HCT116 (cell line): Measurements from ENCODE around the gene SYCP2.

Experiments
- CTCF ChIP-seq, 3 experiments: fragments of 200-600 bp in 1 of 3; sonication (generic) in 1 of 3; IDR thresholded peaks in 2 of 3; conservative IDR thresholded peaks in 1 of 3; 2 replicates each; pipeline ENCODE4 v1.5.1; 2012 to 2017; ENCODE audit warnings: low read depth in 2 of 3, low read length in 2 of 3, antibody characterized with exemption in 1 of 3, borderline replicate concordance in 1 of 3, control low read depth in 1 of 3, mild to moderate bottlenecking in 1 of 3, mixed read lengths in 1 of 3, mixed run types in 1 of 3, moderate library complexity in 1 of 3; ENCODE audit not compliant: insufficient read depth in 1 of 3
- JUND ChIP-seq: IDR thresholded peaks from 2 replicates; pipeline ENCODE4 v1.6.1; 2012
- POLR2A ChIP-seq: IDR thresholded peaks from 2 replicates; pipeline ENCODE4 v1.7.0; 2011; ENCODE audit warnings: borderline replicate concordance; ENCODE audit not compliant: insufficient read depth, insufficient read length; ENCODE audit errors: extremely low read depth
- SIN3A ChIP-seq: IDR thresholded peaks from 2 replicates; pipeline ENCODE4 v1.6.1; 2012; ENCODE audit warnings: low read depth
- ZNF274 ChIP-seq: fragments of 200-500 bp; sonication (Bioruptor generic); IDR thresholded peaks from 2 replicates; pipeline ENCODE4 v1.6.1; 2014; ENCODE audit warnings: mild to moderate bottlenecking, low read depth, low read length, inconsistent platforms

DNA sequence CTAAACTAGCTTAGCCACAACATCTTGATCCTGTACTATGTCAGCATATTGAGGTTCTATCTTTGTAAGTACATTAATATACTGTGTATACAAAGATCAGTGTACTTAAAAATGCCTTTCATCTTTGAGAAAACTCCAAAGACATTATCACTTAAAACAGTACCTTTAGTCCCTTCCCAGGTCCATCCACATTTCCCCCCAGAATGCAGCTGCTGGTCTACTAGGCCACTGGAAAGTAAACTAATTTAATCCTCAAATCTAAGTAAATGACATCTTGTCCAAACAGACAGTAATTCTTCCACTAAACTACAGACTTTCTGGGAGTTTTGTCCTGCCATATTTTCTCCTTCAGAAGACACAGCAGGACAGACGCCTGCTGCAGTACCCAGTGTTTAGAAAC, 68.7 kb downstream of the SYCP2 start:
- TF ChIP-seq SIN3A: no peak
- TF ChIP-seq ZNF274: no peak
- TF ChIP-seq CTCF (IDR thresholded peaks at IDR 0.05 in 2 of 3, conservative IDR thresholded peaks at IDR 0.05 in 1 of 3; ENCODE audit: borderline replicate concordance in 1 of 3, insufficient read depth in 1 of 3, low read depth in 2 of 3, low read length in 2 of 3): no peak
- TF ChIP-seq JUND: no peak
- TF ChIP-seq POLR2A: no peak
